RKO (cell line): ENCODE results near the gene LDLRAD2.
"Not testable (repeated sequence)": the region's sequence is repeated elsewhere in the genome, so short reads cannot be mapped to it uniquely, and the experiment has no call there.

Experiments used
- DNase-seq: peaks from one replicate; pipeline ENCODE4 v3.0.0-alpha.2; 2016; ENCODE audit warnings: low spot score

LDLRAD2 gene

DNA sequence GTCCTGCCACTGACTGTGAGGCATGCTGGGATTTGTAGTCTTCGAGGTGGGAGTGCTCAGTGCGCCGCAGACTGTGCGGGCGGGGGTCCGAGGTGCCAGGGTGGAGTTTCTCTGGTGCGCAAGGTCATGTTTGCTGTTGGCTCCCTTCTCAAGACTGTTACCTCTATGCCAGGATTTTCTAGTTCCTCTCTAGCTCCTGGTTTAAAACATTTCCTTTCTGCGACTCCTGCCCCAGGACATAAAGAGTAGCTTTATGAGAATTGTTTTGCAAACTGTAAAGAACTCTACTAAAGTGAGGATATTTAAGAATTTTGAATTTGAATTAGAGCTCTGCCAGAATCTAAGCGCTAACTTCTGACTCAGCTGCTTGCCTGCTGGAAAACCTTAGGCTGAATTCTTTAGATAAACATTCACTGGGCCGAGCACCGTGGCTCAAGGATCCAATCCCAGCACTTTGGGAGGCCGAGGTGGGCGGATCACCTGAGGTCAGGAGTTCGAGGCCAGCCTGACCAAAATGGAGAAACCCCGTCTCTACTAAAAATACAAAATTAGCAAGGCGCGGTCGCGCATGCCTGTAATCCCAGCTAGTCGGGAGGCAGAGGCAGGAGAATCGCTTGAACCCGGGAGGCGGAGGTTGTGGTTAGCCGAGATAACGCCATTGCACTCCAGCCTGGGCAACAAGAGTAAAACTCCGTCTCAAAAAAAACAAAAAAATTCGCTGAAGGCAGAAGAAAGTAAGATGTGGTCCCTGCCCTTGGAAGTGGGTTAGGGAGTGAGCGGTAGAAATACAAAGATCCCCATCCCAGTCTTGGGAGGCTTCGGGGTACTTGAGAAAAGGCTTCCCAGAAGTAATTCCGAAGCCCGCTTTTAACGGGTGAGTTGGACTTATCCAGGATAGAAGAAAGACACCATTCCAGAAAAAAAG is 28.1 kb upstream of the LDLRAD2 start:
- peak; percentile 96 for DNase-seq

DNA sequence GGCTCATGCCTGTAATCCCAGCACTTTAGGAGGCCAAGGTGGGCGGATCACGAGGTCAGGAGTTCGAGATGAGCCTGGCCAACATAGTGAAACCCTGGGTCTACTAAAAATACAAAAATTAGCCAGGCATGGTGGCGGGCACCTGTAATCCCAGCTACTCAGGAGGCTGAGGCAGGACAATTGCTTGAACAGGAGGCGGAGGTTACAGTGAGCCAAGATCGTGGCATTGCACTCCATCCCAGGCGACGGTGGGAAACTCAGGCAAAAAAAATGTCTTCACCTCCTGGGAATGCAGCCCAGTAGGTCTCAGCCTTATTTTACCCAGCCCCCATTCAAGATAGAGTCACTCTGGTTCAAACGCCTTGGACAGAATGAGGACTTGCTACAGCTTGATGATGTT is 26.3 kb upstream of the LDLRAD2 start:
- DNase-seq = not testable (repeated sequence)

- no peak for DNase-seq
Measured at GRCh38 chr1:21786640-21787039, 25.4 kb upstream of the LDLRAD2 start.

GRCh38 chr1:21793104-21793503 is 19.0 kb upstream of the LDLRAD2 start:
- no peak for DNase-seq

DNA sequence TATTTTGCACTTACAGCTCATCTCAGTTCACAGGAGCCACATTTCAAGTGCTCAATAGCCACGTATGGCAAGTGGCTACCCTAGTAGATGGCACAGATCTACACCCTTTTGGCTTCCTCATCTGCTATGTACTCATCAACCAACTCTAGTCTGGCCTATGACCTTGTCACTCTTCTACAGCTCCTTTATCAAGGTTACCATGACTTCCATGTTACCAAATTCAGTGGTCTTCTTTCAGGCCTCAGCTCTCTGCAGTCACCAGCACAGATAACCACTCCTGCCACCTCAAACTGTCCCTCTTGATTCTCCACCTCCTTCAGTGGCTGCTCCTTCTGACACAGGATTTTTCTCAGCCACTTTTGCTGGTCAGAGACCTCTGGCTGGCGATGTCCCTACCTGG is 17.4 kb upstream of the LDLRAD2 start:
- no peak for DNase-seq

DNA sequence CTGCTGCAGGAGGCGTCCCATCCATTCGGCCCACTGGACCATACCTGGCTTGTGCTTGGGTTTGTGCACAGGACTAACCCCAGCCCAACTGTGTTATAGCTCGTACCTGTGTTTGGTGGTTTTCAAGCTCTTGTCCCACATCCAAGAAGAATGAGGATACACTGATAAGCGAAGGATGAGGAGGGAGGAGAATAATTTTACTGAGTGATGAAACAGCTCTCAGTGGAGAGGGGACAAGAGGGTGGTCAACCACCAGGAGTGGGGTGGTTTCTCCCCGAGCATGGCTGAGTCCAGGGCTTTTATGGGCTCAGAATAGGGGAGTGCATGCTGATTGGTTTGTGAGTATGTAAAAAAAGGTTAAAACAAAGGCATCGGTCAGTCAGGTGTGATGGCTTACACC is 17.0 kb upstream of the LDLRAD2 start:
- DNase-seq = no peak

DNA sequence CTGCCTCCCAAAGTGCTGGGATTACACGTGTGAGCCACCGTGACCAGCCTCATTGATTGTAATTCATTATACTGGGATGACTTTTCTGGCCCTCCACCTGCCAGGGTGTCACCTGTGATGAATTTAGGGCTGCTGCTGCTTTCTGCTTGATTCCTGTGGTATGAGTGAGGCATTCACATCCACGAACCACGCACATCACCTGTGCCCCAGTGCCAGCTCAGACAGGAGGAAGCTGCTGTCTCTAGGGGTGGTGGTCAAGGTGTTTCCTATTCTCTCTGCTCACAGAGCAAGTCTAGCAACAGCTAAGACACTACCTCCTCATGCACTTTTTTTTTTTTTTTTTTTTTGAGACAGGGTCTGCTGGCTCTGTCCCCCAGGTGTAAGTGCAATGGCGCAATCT is 12.3 kb upstream of the LDLRAD2 start:
- DNase-seq = no peak

DNA sequence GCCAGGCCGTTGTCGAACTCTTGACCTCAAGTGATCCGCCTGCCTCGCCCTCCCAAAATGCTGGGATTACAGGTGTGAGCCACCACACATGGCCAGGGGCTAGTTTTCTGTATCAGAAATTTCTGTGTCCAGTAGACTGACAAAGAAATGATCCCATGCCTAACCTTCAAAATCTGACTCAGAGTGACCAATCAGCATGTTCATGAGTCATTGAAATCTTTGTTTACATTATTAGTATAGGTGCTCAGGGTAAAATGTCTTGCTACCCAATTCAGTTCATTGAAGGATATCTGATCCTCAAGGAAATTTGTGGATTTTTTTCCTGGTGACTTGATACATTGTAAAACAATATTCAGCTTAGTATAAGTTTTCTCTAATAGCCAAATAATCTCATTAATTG is 11.0 kb upstream of the LDLRAD2 start:
- DNase-seq = peak; percentile 82

GRCh38 chr1:21804536-21804935 is 7.5 kb upstream of the LDLRAD2 start:
- no peak for DNase-seq

- DNase-seq = no peak
Measured at GRCh38 chr1:21813542-21813941, 1.5 kb downstream of the LDLRAD2 start.

GRCh38 chr1:21814241-21814918 is 2.3 kb downstream of the LDLRAD2 start:
- no peak for DNase-seq

DNA sequence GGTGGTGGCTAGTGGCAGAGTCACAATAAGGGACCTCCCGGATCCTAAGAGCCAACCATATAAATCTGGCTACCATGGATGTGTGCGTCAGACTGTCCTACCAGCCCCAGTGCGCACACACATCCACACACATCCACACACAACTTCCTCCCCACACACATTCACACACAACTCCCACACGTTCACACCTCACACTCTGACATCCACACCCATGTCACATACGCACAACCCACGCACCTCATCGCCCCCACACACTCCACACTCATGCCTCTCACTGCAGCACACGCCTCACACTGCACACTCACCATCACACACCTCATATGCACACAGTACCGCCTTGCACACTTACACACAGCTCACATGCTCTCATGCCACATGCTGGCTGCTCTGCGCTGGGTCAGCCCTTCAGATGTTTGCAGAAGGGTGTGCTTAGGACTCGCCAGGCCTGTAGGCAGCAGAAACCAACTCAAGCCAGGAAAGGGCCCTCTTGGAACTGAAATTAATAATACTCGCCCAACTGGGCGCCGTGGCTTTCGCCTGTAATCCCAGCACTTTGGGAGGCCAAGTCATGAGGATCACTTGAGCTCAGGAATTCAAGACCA is 3.0 kb downstream of the LDLRAD2 start:
- DNase-seq = no peak

GRCh38 chr1:21815724-21816321 is 3.8 kb downstream of the LDLRAD2 start:
- no peak for DNase-seq

DNA sequence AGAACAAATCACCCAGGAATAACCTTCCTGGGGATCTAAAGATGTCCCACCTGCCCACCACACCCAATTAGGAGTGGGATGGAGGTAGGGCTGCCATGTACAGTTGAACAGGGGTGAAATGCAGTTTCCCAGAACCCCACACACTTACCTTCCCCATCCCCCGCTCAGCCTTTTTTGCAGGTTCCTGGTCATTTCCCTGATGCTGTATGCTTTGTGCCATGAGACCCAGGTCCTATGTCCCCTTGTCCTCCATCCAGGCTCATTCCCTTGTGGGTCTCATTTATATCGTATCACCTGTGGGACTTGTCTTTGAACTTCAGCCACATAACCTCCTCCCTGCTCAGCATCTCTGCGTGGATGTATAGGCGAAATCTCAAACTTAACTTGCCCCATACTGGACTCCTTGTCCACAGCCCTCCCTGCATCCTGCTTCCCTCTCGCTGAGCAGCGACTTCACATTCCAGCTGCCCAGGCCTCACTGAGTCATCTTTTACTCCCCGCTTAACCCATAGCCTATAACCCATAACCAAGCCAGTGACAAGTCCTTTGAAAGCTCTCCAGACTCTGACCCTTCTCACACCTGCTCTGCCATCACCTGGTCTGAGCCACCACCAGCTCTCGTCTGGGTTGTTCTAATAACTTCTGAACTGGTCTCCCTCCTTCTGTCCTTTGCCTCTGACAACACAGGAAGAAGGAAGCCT is 4.7 kb downstream of the LDLRAD2 start:
- DNase-seq = peak; percentile 52

DNA sequence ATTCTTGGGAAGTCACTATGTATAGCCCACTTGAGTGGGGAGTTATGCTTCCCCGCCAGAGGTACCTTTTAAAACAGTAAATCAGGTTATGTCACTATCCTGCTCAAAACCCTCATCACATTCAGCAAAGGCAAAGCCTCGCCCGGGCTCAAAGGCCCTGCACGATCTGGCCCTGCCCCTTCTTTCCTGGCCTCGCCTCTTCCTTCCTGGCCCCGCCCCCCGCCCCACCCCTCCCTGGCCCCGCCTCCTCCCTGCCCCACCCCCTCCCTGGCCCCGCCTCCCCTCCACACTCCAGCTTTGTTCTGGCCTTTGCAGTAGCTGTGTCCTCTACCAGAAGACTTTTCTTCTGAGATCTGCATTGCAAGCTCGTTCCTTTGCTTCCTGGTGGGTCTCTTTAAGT is 6.6 kb downstream of the LDLRAD2 start:
- DNase-seq = peak; percentile 59

DNA sequence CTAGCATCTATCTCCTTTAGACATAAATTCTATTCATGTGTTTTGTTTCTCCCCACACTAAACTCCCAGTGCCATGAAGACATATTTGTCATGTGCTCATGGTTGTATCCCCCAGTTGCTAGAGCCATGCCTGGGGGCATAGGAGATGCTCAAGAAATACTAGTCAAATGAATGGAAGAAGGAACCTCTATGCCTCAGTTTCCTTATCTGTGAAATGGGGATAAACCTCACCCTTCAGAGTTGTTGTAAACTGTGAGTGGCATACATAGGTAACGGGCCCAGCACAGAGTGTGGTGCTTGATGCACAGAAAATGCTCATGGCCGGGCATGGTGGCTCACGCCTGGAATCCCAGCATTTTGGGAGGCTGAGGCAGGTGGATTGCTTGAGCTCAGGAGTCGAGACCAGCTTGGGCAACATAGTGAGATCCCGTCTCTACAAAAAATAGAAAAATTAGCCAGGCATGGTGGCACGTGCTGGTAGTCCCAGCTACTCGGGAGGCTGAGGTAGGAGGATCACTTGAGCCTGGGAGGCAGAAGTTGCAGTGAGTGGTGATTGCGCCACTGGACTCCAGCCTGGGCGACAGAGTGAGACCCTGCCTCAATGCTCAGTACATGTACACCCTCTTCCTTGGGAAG is 8.7 kb downstream of the LDLRAD2 start:
- DNase-seq = no peak

- DNase-seq = no peak
Measured at GRCh38 chr1:21821385-21822019, 9.4 kb downstream of the LDLRAD2 start.

DNA sequence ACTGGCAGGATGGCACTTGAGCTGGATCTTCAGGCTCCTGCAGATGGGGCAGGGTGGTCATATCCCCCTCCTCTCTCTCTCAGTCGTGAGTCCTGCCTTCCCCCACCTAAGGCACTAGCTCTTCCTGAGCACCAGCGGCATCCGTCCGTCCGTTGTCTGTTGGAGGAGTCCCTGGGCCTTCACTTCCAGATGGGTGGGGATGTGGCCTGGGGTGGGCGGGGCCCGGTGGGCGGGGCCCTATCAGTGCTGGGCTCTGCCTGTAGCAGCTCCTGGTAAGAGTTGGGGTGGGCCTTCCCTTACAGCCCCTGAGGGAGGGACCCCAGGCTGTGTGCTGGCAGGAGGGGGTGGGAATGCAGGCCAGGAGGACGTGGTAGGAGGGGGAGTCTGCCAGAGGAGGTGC is 10.3 kb downstream of the LDLRAD2 start:
- no peak for DNase-seq

- DNase-seq = no peak
Measured at GRCh38 chr1:21823206-21823979, 11.3 kb downstream of the LDLRAD2 start.
